ENCODE results near the gene BUD13. TPM values are rescaled to one million over a fixed set of nuclear protein-coding genes. Genes with fewer than 3 reads are reported as not detected.

BUD13 gene
- total RNA-seq, 1 donor from 2014 or later, result 12.1 TPM

DNA sequence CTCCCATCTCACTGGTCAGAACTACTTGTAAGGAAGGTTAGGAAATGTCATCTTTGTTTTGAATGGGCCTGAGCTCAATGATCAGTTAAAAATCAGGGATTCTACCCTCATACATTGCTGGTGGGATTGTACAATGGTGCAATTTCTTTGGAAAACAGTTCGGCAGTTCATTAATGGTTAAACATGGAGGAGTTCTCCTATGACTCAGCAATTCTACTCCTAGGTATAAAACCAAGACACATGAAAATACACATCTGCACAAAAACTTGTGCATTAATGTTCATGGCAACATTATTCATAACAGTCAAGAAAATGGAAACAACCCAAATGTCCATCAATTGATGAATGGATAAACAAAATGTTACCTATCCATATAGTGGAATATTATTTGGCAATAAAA, 23.8 kb upstream of the BUD13 start:
- DNase-seq (ENCODE audit: low read depth), result no peak
- Histone ChIP-seq H3K27me3 (ENCODE audit: control insufficient read depth, insufficient read depth, low read length) (no peaks in the 10 kb centered on the region), H3K4me3 (ENCODE audit: low read depth, low read length) (no peak overlapping the region), H3K36me3 (ENCODE audit: control insufficient read depth, insufficient read depth, low read length) (no peaks in the 10 kb centered on the region)
- TF ChIP-seq, protein P1, sequence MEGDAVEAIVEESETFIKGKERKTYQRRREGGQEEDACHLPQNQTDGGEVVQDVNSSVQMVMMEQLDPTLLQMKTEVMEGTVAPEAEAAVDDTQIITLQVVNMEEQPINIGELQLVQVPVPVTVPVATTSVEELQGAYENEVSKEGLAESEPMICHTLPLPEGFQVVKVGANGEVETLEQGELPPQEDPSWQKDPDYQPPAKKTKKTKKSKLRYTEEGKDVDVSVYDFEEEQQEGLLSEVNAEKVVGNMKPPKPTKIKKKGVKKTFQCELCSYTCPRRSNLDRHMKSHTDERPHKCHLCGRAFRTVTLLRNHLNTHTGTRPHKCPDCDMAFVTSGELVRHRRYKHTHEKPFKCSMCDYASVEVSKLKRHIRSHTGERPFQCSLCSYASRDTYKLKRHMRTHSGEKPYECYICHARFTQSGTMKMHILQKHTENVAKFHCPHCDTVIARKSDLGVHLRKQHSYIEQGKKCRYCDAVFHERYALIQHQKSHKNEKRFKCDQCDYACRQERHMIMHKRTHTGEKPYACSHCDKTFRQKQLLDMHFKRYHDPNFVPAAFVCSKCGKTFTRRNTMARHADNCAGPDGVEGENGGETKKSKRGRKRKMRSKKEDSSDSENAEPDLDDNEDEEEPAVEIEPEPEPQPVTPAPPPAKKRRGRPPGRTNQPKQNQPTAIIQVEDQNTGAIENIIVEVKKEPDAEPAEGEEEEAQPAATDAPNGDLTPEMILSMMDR (IDR thresholded peaks at IDR 0.05; ENCODE audit: insufficient read depth, low read length, poor library complexity, severe bottlenecking), result no peak

DNA sequence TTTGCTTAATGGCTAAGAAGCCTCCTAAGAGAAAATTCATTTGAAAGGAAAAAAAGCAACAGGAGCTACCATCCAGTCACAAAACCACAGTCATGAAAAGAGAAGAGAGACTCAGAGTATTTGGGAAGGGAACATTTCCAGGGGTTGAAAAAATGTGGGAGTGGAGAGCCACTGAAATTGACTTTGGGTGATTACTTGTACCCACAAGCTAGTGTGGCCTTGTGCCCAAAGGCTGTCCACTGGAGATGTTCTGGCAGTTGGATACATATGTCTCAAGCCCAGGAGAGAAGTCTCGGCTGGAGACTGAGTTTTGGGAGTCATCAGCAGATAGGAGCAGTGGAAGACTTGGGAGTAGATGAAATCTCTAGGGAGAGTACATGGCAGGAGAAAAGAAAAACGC, 22.1 kb upstream of the BUD13 start:
- H3K4me3 ChIP-seq (ENCODE audit: low read depth, low read length), result no peak overlapping the region
- H3K36me3 ChIP-seq (ENCODE audit: control insufficient read depth, insufficient read depth, low read length), result no peaks in the 10 kb centered on the region
- TF ChIP-seq, protein P1 (IDR thresholded peaks at IDR 0.05; ENCODE audit: insufficient read depth, low read length, poor library complexity, severe bottlenecking), result no peak
- H3K27me3 ChIP-seq (ENCODE audit: control insufficient read depth, insufficient read depth, low read length), result peaks cover 2% of the 10 kb centered on the region
- DNase-seq (ENCODE audit: low read depth), result no peak

DNA sequence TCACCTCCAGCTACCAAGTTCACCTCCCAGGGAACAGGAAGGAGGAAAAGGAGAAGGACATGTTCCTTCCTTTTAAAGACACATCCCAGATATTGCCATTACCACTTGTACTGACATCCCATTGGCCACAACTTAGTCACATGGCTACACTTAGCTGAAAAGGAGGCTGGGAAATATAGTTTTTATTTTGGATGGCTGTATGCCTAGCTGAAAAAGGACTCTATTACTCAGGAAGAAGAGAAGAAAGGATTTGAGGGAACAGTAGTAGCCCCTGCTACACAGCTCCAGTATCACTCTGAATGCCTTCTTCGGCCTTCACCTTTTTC, 20.9 kb upstream of the BUD13 start:
- DNase-seq (ENCODE audit: low read depth), result no peak
- H3K27me3 ChIP-seq (ENCODE audit: control insufficient read depth, insufficient read depth, low read length), result peaks cover 2% of the 10 kb centered on the region
- H3K4me3 ChIP-seq (ENCODE audit: low read depth, low read length), result no peak overlapping the region
- TF ChIP-seq, protein P1 (IDR thresholded peaks at IDR 0.05; ENCODE audit: insufficient read depth, low read length, poor library complexity, severe bottlenecking), result no peak
- no peaks in the 10 kb centered on the region for H3K36me3 ChIP-seq (ENCODE audit: control insufficient read depth, insufficient read depth, low read length)

DNA sequence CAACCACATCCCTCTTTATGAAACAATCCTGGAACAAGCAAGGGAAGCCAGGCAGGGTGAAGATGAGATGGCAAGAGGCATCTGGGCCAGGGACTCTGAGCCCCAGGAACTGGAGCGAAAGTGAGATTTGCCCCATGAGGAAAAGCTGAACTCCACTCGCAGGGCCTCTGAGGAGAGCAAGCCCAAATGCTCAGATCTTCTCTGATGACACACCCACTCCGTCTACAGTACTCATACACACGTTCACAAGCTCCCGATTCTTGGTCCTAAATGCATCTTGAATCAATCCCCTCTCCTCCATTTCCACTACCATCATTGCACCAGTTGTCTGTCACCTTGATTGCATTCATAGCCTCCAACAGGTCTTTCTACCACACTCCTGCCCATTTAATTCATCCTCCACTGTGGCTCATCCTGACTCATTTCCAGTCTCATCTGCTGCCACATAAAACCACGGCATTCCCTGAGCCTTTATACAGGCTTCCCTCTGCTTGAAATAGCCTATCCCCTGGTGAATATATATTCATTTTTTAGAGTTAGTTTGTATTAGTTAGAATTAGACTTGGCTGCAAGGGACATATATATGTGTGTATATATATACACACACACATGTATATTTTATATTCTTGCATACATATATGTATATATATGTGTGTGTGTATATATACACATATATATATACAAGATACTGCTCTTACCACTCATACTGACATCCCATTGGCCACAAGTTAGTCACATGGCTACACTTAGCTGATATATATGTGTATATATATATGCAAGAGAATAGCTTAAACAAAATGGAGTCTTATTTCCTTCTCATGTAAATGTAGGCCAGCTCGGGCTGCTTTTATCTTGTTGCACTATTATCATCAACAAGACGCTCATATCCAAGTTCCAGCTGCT, 20.3 kb upstream of the BUD13 start:
- Histone ChIP-seq H3K4me3 (ENCODE audit: low read depth, low read length) (no peak overlapping the region), H3K27me3 (ENCODE audit: control insufficient read depth, insufficient read depth, low read length) (peaks cover 2% of the 10 kb centered on the region), H3K36me3 (ENCODE audit: control insufficient read depth, insufficient read depth, low read length) (no peaks in the 10 kb centered on the region)
- TF ChIP-seq, protein P1 (IDR thresholded peaks at IDR 0.05; ENCODE audit: insufficient read depth, low read length, poor library complexity, severe bottlenecking), result no peak
- peak; percentile 18 for DNase-seq (ENCODE audit: low read depth)

DNA sequence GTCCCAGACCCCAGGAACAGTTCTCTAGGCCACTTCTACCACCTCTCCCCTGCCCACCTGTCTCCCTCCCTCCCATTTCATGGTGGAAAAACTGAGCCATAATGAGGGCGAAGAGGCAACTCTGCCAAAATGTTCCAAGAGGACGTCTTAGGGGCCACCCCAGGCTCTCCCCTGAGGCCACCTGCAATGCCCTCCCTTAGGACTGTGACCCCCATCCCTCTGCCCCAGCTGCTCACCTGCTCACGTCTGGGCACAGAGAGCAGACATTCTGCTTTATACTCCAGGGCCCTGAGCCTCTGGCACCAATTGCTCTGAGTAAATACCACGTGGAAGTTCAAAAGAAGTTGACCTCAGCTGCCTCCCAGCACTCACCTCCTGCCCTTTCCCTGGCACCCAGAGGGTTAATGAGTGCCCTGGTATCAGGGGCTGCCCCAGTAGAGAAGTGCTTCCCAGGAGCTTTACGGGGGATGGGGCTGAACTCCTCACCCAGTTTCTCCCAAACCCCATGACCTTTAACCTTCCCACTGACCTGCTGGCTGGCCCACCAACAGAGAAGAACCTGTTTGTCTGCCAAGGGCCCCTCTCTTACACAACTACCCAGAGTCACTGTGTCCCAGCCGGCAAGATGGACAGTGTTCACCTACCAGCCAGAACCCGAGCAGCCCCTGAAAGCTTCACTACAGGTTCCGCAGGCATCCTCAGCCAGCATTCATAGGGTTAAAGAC, 19.5 kb upstream of the BUD13 start:
- Histone ChIP-seq H3K4me3 (ENCODE audit: low read depth, low read length) (no peak overlapping the region), H3K36me3 (ENCODE audit: control insufficient read depth, insufficient read depth, low read length) (no peaks in the 10 kb centered on the region), H3K27me3 (ENCODE audit: control insufficient read depth, insufficient read depth, low read length) (peaks cover 2% of the 10 kb centered on the region)
- DNase-seq (ENCODE audit: low read depth), result no peak
- TF ChIP-seq, protein P1 (IDR thresholded peaks at IDR 0.05; ENCODE audit: insufficient read depth, low read length, poor library complexity, severe bottlenecking), result no peak

All from kidney epithelial cell (primary cell).